Activated T-cell treated with anti-CD3 and anti-CD28 coated beads, Interleukin-2, amount 50 U/mL, for 24 hours (primary cell): ENCODE results near the gene VCY1B.
"Not testable (repeated sequence)": the region's sequence is repeated elsewhere in the genome, so short reads cannot be mapped to it uniquely, and the experiment has no call there.

Source experiments
- DNase-seq: peaks from one replicate; pipeline ENCODE4 v3.0.0-alpha.2; 2020
- H3K27ac Mint-ChIP-seq: 2 replicates; pipeline ENCODE4 v1.8.0; 2020; ENCODE audit warnings: mild to moderate bottlenecking, mixed read lengths
- H3K27me3 Mint-ChIP-seq: 2 replicates; pipeline ENCODE4 v1.8.0; 2020; ENCODE audit warnings: mixed read lengths
- H3K36me3 Mint-ChIP-seq: 2 replicates; pipeline ENCODE4 v1.8.0; 2020; ENCODE audit warnings: low read depth, mixed read lengths
- H3K4me1 Mint-ChIP-seq: 2 replicates; pipeline ENCODE4 v1.8.0; 2020; ENCODE audit warnings: low read depth, mixed read lengths
- H3K4me3 Mint-ChIP-seq: 2 replicates; pipeline ENCODE4 v1.8.0; 2020; ENCODE audit warnings: mild to moderate bottlenecking, moderate library complexity, mixed read lengths
- H3K9me3 Mint-ChIP-seq: 2 replicates; pipeline ENCODE4 v1.8.0; 2020; ENCODE audit warnings: mixed read lengths

VCY1B gene

GRCh38 chrY:14055927-14056326 is at the start of gene VCY1B:
Gene VCY1B (plus strand): TSS chrY:14056227. CDS start chrY:14056290, 63 bp downstream.
- H3K4me1 Mint-ChIP-seq, H3K27ac Mint-ChIP-seq, H3K4me3 Mint-ChIP-seq, H3K36me3 Mint-ChIP-seq, DNase-seq, H3K27me3 Mint-ChIP-seq, H3K9me3 Mint-ChIP-seq: not testable (repeated sequence)

- H3K9me3 Mint-ChIP-seq, H3K4me3 Mint-ChIP-seq, H3K27me3 Mint-ChIP-seq, H3K27ac Mint-ChIP-seq, DNase-seq, H3K36me3 Mint-ChIP-seq, H3K4me1 Mint-ChIP-seq: not testable (repeated sequence)
Measured at GRCh38 chrY:14011916-14012315, 44.1 kb upstream of the VCY1B start.

DNA sequence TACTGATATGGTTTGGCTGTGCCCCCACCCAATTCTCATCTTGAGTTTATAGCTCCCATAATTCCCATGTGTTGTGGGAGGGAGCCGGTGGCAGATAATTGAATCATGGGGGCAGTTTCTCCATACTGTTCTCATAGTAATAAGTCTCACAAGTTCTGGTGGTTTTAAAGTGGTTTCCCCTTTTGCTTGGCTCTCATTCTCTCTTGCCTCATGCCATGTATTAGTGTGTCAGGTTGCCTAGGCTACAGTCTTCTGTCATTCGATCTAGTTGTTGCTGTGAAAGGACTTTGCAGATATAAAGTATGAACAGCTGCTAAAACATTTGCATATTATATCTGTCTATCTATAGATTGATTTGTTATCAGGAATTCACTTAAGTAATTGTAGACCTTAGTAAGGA is 25.6 kb upstream of the VCY1B start:
- H3K9me3 Mint-ChIP-seq, DNase-seq, H3K4me1 Mint-ChIP-seq, H3K36me3 Mint-ChIP-seq, H3K27ac Mint-ChIP-seq, H3K4me3 Mint-ChIP-seq, H3K27me3 Mint-ChIP-seq: not testable (repeated sequence)

DNA sequence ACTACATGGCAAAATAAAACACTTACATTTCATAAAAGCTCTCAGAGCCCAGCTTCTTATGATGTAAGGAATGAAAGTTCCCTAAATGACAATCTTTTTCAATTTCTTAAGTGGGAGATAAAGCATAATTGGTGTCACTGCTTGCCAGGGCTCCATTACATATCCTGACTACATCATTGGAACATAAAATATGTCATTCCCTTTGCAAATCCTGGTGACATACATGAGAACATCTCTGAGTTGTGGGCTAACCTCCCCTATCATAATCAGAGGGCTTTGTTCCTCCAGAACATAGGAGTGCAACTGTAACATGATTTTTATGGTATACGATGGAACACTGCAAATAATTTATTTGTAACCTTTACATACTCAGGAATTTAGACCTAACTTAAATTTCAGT is 29.9 kb downstream of the VCY1B start:
- H3K4me3 Mint-ChIP-seq, result no peak overlapping the region
- no peak overlapping the region for H3K27ac Mint-ChIP-seq
- no peaks in the 10 kb centered on the region for H3K36me3 Mint-ChIP-seq
- no peak for DNase-seq
- no peaks in the 10 kb centered on the region for H3K27me3 Mint-ChIP-seq
- no peaks in the 10 kb centered on the region for H3K4me1 Mint-ChIP-seq
- H3K9me3 Mint-ChIP-seq, result no peaks in the 10 kb centered on the region
